ENCODE data around the gene LTB. TPM values are rescaled to one million over a fixed set of nuclear protein-coding genes. Genes with fewer than 3 reads are reported as not detected.
A peak's percentile ranks its signal among the peaks of the same experiment; 100 is the strongest.

Gene LTB
- total and polyA plus RNA-seq, 9 of the 15 experiments (the other 6 are each of a cell fraction or from before 2014, with no cell fraction given), result 0.07 to 0.51 TPM; not detected in 7

GRCh38 chr6:31541059-31541657, 41.1 kb downstream of the LTB start (continued):
- TF ChIP-seq, protein P1, sequence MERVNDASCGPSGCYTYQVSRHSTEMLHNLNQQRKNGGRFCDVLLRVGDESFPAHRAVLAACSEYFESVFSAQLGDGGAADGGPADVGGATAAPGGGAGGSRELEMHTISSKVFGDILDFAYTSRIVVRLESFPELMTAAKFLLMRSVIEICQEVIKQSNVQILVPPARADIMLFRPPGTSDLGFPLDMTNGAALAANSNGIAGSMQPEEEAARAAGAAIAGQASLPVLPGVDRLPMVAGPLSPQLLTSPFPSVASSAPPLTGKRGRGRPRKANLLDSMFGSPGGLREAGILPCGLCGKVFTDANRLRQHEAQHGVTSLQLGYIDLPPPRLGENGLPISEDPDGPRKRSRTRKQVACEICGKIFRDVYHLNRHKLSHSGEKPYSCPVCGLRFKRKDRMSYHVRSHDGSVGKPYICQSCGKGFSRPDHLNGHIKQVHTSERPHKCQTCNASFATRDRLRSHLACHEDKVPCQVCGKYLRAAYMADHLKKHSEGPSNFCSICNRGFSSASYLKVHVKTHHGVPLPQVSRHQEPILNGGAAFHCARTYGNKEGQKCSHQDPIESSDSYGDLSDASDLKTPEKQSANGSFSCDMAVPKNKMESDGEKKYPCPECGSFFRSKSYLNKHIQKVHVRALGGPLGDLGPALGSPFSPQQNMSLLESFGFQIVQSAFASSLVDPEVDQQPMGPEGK (CRISPR knock-in tag; IDR thresholded peaks at IDR 0.05; ENCODE audit: borderline replicate concordance), result no peak
- TF ChIP-seq POLR2H (tag; IDR thresholded peaks at IDR 0.05; ENCODE audit: low read depth) (no peak), BRCA1 (IDR thresholded peaks at IDR 0.05) (no peak), BRCA1 (CRISPR knock-in tag; IDR thresholded peaks at IDR 0.05) (no peak), MLX (CRISPR knock-in tag; conservative IDR thresholded peaks at IDR 0.05) (no peak), ZNF140 (CRISPR knock-in tag; IDR thresholded peaks at IDR 0.05) (no peak), ETV1 (tag; conservative IDR thresholded peaks at IDR 0.05; ENCODE audit: low read depth) (peak; percentile 92), NCOA4 (IDR thresholded peaks at IDR 0.05; ENCODE audit: partially characterized antibody) (no peak), PKNOX1 (IDR thresholded peaks at IDR 0.05) (peak; percentile 24; the same call in 1 of the 2 replicates), SMAD3 (CRISPR knock-in tag; conservative IDR thresholded peaks at IDR 0.05) (no peak), HDAC1 (IDR thresholded peaks at IDR 0.05) (no peak; a peak in 1 of 4 replicates), NFE2 (IDR thresholded peaks at IDR 0.05; ENCODE audit: low read depth) (no peak), KAT2B (IDR thresholded peaks at IDR 0.05; ENCODE audit: low read depth, low read length) (no peak), SMC3 (conservative IDR thresholded peaks at IDR 0.05; ENCODE audit: insufficient read depth, low read depth, low read length) (no peak), BMI1 (IDR thresholded peaks at IDR 0.05; ENCODE audit: low read length) (no peak), SRSF7 (optimal IDR thresholded peaks at IDR 0.05; ENCODE audit: low read depth, low read length) (no peak), HDAC8 (tag; IDR thresholded peaks at IDR 0.05) (no peak), MEF2D (tag; conservative IDR thresholded peaks at IDR 0.05; ENCODE audit: low read depth) (no peak), TEAD2 (tag; IDR thresholded peaks at IDR 0.05) (no peak)
- TF ChIP-seq, protein P2, sequence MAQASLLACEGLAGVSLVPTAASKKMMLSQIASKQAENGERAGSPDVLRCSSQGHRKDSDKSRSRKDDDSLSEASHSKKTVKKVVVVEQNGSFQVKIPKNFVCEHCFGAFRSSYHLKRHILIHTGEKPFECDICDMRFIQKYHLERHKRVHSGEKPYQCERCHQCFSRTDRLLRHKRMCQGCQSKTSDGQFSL (CRISPR knock-in tag; IDR thresholded peaks at IDR 0.05), result 0 out of 2 replicates have a peak, but pooled peaks have one; percentile 64
- TF ChIP-seq, protein P2 (tag; IDR thresholded peaks at IDR 0.05), result no peak
- TF ChIP-seq, protein P3, sequence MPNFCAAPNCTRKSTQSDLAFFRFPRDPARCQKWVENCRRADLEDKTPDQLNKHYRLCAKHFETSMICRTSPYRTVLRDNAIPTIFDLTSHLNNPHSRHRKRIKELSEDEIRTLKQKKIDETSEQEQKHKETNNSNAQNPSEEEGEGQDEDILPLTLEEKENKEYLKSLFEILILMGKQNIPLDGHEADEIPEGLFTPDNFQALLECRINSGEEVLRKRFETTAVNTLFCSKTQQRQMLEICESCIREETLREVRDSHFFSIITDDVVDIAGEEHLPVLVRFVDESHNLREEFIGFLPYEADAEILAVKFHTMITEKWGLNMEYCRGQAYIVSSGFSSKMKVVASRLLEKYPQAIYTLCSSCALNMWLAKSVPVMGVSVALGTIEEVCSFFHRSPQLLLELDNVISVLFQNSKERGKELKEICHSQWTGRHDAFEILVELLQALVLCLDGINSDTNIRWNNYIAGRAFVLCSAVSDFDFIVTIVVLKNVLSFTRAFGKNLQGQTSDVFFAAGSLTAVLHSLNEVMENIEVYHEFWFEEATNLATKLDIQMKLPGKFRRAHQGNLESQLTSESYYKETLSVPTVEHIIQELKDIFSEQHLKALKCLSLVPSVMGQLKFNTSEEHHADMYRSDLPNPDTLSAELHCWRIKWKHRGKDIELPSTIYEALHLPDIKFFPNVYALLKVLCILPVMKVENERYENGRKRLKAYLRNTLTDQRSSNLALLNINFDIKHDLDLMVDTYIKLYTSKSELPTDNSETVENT (CRISPR knock-in tag; IDR thresholded peaks at IDR 0.05), result no peak

Data from K562 (cell line).